ENCODE measurements around the gene MMD. TPM values are rescaled to one million over a fixed set of nuclear protein-coding genes. Genes with fewer than 3 reads are reported as not detected.

Gene MMD
- total and polyA plus RNA-seq, 2 of the 13 experiments (the other 11 are each of a cell fraction or from before 2014, with no cell fraction given): 121 to 225 TPM

DNA sequence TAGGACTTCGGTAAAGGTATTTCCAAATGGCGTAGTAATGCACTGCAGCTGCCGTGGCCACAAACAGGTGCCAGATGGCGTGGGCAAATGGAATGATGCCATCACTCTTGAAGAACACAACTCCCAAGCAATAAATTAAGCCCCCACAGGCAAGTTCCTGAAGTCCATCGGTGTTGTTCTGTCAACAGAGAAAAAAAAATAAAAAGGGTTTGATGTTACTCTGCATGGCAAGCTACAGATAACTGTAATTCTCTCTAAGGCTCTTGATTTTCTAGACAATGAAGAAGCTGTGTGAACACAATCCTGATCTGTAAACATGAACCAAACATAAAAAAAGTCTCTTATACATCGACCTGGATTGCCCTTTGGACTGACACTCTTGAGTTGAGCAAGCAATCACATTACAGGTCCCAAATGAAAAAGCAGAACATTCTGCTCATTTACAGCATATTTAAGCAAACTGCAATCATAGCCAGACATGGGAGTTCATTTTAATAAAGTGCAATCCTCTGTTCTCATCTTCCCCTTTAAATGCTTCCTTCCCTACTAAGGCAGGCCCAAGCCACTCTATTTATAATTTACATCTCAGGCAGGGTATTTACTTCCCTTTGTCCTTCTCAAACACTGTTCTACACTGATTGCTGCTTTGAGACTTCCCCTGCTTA lies 27.1 kb downstream of the MMD start (continued):
- TF ChIP-seq, protein P1, sequence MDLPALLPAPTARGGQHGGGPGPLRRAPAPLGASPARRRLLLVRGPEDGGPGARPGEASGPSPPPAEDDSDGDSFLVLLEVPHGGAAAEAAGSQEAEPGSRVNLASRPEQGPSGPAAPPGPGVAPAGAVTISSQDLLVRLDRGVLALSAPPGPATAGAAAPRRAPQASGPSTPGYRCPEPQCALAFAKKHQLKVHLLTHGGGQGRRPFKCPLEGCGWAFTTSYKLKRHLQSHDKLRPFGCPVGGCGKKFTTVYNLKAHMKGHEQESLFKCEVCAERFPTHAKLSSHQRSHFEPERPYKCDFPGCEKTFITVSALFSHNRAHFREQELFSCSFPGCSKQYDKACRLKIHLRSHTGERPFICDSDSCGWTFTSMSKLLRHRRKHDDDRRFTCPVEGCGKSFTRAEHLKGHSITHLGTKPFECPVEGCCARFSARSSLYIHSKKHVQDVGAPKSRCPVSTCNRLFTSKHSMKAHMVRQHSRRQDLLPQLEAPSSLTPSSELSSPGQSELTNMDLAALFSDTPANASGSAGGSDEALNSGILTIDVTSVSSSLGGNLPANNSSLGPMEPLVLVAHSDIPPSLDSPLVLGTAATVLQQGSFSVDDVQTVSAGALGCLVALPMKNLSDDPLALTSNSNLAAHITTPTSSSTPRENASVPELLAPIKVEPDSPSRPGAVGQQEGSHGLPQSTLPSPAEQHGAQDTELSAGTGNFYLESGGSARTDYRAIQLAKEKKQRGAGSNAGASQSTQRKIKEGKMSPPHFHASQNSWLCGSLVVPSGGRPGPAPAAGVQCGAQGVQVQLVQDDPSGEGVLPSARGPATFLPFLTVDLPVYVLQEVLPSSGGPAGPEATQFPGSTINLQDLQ (CRISPR knock-in tag; IDR thresholded peaks at IDR 0.05): no peak
- TF ChIP-seq POLR2G (IDR thresholded peaks at IDR 0.05; ENCODE audit: low read depth, low read length) (no peak), SMAD1 (CRISPR knock-in tag; IDR thresholded peaks at IDR 0.05; ENCODE audit: borderline replicate concordance, low read depth) (no peak), ZNF180 (CRISPR knock-in tag; IDR thresholded peaks at IDR 0.05; ENCODE audit: borderline replicate concordance, low read depth) (no peak), CAMTA2 (CRISPR knock-in tag; IDR thresholded peaks at IDR 0.05; ENCODE audit: borderline replicate concordance) (no peak), ZNF260 (CRISPR knock-in tag; IDR thresholded peaks at IDR 0.05; ENCODE audit: borderline replicate concordance, low read depth) (no peak), RAD51 (IDR thresholded peaks at IDR 0.05; ENCODE audit: borderline replicate concordance) (no peak), ZNF883 (CRISPR knock-in tag; IDR thresholded peaks at IDR 0.05; ENCODE audit: not compliant biosample characterization) (no peak), DMAP1 (CRISPR knock-in tag; IDR thresholded peaks at IDR 0.05) (peak; percentile 35; the same call in 1 of the 2 replicates), ZNF589 (CRISPR knock-in tag; conservative IDR thresholded peaks at IDR 0.05) (no peak), ZNF354B (CRISPR knock-in tag; IDR thresholded peaks at IDR 0.05) (peak; percentile 91), SAFB2 (CRISPR knock-in tag; IDR thresholded peaks at IDR 0.05; ENCODE audit: borderline replicate concordance, low read depth) (no peak), NFE2 (CRISPR knock-in tag; IDR thresholded peaks at IDR 0.05) (no peak), HNRNPH1 (optimal IDR thresholded peaks at IDR 0.05; ENCODE audit: low read depth, low read length) (no peak), FOXM1 (CRISPR knock-in tag; IDR thresholded peaks at IDR 0.05) (no peak), NR2C2 (CRISPR knock-in tag; IDR thresholded peaks at IDR 0.05; ENCODE audit: borderline replicate concordance) (peak; percentile 57; the same call in 1 of the 2 replicates), RCOR2 (CRISPR knock-in tag; IDR thresholded peaks at IDR 0.05) (peak; percentile 85; the same call in 1 of the 2 replicates), REL (CRISPR knock-in tag; conservative IDR thresholded peaks at IDR 0.05) (no peak), ZNF430 (CRISPR knock-in tag; IDR thresholded peaks at IDR 0.05) (peak; percentile 67; the same call in 1 of the 2 replicates)
- TF ChIP-seq, protein P2, sequence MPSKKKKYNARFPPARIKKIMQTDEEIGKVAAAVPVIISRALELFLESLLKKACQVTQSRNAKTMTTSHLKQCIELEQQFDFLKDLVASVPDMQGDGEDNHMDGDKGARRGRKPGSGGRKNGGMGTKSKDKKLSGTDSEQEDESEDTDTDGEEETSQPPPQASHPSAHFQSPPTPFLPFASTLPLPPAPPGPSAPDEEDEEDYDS (CRISPR knock-in tag; IDR thresholded peaks at IDR 0.05): no peak
- TF ChIP-seq, protein P3, sequence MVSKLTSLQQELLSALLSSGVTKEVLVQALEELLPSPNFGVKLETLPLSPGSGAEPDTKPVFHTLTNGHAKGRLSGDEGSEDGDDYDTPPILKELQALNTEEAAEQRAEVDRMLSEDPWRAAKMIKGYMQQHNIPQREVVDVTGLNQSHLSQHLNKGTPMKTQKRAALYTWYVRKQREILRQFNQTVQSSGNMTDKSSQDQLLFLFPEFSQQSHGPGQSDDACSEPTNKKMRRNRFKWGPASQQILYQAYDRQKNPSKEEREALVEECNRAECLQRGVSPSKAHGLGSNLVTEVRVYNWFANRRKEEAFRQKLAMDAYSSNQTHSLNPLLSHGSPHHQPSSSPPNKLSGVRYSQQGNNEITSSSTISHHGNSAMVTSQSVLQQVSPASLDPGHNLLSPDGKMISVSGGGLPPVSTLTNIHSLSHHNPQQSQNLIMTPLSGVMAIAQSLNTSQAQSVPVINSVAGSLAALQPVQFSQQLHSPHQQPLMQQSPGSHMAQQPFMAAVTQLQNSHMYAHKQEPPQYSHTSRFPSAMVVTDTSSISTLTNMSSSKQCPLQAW (CRISPR knock-in tag; IDR thresholded peaks at IDR 0.05): no peak
- TF ChIP-seq, protein P4, sequence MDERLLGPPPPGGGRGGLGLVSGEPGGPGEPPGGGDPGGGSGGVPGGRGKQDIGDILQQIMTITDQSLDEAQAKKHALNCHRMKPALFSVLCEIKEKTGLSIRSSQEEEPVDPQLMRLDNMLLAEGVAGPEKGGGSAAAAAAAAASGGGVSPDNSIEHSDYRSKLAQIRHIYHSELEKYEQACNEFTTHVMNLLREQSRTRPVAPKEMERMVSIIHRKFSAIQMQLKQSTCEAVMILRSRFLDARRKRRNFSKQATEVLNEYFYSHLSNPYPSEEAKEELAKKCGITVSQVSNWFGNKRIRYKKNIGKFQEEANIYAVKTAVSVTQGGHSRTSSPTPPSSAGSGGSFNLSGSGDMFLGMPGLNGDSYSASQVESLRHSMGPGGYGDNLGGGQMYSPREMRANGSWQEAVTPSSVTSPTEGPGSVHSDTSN (CRISPR knock-in tag; IDR thresholded peaks at IDR 0.05): no peak; the same call in 1 of the 2 replicates
- TF ChIP-seq, protein P5, sequence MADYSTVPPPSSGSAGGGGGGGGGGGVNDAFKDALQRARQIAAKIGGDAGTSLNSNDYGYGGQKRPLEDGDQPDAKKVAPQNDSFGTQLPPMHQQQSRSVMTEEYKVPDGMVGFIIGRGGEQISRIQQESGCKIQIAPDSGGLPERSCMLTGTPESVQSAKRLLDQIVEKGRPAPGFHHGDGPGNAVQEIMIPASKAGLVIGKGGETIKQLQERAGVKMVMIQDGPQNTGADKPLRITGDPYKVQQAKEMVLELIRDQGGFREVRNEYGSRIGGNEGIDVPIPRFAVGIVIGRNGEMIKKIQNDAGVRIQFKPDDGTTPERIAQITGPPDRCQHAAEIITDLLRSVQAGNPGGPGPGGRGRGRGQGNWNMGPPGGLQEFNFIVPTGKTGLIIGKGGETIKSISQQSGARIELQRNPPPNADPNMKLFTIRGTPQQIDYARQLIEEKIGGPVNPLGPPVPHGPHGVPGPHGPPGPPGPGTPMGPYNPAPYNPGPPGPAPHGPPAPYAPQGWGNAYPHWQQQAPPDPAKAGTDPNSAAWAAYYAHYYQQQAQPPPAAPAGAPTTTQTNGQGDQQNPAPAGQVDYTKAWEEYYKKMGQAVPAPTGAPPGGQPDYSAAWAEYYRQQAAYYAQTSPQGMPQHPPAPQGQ (CRISPR knock-in tag; IDR thresholded peaks at IDR 0.05; ENCODE audit: borderline replicate concordance): no peak
